NCI-H2196 (cell line): ENCODE data around the gene APOB.

Source experiments
- DNase-seq: peaks from one replicate; lab custom pipeline; 2025; ENCODE audit not compliant: unreplicated experiment; lab: John Stamatoyannopoulos, UW

APOB gene

DNA sequence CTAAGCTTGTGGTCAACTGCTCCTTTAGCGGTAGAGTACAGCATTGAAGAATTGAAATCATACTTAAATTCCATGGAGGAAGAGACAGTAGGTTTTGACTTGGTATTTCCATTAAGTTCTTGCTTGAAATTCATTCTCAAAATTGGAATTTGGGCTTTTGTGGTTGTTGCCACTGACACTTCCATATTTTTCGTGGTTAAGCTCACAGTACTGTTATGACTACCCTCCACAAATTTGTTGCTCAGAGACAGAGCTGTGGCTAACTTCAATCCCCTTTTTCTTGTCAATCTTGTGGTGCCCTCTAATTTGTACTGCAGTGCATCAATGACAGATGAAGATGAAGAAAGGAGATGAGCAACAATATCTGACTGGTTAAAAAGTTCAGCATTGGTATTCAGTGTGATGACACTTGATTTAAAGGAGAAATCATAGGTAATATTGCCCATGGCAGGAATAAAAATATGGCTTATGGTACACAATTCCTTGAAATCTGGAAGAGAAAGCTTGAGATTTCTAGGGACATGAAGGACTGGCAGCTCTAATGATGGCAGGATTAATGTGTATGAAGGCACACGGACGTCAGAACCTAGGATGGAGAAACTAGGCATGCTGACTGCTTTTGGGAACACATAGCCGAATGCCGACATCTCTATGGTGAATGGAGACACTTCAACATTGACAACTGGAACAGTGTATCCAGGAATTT lies 37.3 kb downstream of the APOB start:
- no peak for DNase-seq

DNA sequence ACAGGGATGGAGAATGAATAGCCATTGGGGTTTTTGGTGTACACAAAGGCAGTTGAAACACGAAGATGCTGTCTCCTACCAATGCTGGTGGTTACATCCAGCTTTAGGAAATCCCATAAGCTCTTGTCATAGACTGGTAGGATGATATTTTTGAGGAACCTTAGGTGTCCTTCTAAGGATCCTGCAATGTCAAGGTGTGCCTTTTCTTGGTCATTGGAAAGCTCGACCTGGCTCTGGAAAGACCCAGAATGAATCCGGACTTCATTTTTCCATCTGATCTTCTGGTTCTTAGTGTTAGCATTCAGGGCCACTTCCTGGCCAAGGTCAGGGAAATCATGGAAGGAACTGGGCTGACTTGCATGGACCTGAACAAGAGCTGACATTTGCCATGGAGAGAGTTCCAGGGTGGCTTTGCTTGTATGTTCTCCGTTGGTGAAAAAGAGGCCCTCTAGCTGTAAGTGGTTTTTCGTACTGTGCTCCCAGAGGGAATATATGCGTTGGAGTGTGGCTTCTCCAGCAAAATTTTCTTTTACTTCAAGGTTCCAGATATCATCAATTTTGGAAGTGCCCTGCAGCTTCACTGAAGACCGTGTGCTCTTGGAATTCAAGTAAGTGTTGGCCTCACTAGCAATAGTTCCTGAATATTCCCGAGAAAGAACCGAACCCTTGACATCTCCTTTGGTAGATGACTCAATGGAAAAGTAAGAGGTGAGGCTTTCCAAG lies 38.0 kb downstream of the APOB start:
- DNase-seq = no peak

DNA sequence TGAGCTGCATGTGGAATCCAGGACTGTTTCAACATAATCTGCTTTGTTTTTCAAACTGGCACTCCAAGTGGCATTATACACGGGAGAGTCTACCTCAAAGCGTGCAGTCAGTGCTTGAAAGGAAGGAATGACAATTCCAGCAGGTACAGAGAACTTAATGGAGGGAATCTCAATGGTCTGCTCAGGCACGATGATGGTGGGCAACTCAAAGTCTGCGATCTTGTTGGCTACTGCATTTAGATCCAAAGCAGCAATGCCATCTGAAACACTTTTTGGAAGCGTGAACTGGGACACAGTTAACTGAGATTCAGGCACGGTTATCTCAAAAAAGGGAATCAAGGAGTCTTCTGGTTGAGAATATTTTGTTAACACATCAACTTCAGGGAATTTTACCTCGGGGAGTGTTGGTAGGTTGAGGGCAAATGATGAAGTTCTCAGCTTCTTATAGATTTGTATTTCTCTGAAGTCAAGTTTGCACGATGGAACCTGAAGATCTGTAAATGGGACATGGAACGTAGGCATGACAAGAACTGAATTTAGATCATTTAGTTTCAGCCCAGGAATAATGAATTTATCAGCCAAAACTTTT lies 38.7 kb downstream of the APOB start:
- DNase-seq = no peak

GRCh38 chr2:21004181-21004572 lies 39.7 kb downstream of the APOB start:
- no peak for DNase-seq

DNA sequence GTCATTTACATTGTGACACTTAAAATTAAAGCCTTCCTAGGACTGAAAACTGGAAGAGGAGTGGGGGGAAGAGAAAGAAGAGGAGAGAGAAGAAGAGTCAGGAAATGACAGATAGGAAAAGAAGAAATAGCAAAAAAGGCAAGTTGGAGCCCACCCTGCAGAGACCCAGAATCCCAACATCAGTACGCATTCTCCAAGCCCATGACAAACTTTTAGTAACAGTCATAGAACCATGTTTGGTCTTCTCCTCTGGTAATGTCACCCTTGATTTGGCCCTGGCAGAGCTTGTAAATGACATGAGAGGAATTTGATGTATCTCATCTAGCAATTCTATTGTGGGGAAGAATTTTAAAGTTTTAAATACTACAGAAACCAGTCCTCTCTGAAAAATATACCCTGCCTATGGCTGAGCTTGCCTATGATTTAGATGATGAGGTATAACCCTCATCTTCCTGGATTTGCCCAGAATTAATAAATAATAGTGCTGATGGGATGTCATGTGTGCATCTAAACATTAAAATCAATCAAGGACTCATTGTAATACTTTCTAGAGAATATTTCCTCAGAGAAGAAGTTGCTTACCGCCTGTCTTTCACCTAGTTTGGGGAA lies 40.2 kb downstream of the APOB start:
- DNase-seq = no peak

DNA sequence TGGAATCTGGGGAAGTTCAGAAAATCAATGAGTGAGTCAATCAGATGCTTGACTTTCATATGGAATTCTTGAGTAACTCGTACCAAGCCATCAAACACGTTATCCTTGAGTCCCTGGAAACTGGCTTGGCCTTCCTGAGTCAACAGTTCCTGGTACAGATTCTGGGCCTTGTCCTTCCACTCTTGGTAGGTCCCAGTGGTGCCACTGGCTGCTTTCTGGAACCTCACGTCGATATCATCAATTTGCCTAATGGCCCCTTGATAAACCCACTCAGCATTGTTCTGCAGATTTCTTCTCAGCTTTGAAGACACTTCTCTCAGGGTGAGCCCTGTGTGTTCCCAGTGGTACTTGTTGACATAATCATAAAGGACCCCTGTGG lies 41.1 kb downstream of the APOB start:
- DNase-seq = no peak

DNA sequence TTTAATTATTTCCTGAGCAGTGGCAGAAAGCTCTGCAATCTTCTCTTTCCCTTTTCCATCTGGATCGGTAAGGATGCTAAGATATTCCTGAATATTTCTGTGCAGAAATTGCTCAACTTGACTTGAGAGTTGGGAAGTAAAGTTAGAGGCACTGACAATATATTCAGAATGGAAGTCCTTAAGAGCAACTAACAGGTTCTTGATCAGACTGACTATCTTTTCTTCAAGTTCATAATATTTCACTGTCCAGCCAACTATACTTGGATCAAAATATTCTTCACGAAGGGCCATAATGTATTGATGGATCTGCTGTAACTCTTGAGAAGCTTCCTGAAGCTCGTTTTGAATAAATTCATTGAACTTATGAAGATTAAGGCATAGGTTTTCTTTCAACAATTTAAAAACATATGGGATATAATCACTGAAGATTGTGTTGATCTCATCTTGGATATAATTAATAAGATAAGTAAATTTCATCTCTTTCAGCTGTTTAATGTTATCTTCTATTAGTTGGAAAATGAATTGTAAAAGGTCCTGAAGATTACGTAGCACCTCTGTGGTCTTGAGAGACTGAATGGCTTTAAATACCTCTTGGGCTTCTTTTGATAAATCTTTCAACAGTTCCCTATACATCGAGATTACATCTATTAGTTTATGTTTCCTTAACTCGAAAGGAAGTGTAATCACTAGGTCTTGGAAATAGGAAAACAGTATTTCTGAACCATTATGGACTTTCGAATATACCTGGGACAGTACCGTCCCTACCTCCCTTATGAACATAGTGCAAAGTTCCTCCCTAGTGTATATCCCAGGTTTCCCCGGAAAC lies 41.7 kb downstream of the APOB start:
- DNase-seq = no peak

GRCh38 chr2:21001225-21001946 lies 42.5 kb downstream of the APOB start:
- DNase-seq = no peak

DNA sequence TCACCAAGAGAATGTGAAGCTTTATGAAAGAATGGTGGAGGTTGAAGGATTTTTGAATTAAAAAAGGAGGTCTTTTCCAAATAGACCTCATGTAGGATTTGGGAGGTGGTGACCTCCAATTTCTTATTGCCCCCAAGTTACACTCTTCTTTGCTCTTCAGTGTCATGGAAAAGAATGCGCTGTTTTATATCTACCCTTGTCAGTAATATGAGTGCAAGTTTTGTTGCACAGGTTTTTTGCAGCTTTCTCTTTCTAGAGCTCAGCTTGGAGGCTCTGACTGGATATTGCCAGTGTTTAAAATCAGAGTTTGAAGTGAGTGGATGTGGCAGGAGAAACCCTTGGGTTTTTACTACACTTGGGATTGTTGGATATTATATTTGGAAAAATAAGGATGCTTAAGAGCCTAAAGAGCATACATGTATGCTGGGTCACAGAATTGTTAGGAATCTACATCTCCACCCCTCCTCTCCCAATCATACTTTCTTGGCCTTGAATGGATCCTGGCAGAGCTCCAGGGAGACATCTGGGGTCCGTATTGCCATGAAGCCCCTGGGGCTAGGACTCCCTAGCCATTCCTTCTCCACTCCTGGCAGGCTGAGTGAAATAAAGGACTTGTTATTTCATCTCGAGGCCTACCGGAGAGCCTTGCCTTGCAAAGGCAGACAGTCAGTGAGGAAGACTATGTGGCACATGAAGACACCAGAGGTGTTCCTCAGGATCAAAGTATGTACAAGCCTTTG lies 43.8 kb downstream of the APOB start:
- DNase-seq = no peak

DNA sequence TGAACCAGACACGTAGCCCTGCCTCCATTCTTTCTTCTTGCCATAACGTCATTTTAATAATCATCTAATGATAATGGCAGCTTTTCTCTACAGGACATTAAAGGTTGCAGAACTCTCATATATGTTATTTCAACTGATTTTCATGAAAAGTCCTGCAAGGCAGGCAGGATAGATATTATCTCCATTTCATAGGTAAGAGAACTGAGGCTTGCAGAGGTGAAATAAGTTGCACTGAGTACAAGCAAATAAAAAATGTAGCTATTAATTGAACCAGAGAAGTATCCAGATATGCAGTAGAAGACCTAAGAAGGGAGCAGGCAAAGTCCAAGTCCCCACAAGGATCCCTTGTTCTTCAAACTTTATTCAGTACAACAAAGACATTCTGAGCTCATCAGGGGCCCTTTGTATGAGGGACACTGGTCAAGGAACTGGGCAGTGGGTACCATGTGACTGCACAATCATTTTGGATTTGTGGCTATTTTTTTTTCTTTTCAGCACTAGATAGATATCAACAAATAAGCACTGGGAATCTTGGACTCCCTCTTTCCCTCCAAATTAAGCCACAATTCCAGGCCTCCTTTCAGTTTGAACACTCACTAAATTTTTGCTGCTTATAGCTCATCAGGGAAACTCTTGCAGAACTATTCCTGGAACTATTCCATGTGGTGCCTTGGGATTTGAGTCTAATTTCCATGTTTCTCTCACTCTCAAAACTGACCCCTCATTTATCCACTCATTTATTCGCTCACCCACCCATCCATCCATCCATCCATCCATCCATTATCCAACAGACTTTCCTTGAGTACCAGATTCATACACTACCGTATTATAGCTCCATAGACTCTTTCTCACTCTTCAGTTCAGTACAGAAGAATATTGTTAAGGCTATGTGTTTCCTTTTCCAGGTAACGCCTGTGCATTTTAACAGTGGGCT lies 44.6 kb downstream of the APOB start:
- no peak for DNase-seq

DNA sequence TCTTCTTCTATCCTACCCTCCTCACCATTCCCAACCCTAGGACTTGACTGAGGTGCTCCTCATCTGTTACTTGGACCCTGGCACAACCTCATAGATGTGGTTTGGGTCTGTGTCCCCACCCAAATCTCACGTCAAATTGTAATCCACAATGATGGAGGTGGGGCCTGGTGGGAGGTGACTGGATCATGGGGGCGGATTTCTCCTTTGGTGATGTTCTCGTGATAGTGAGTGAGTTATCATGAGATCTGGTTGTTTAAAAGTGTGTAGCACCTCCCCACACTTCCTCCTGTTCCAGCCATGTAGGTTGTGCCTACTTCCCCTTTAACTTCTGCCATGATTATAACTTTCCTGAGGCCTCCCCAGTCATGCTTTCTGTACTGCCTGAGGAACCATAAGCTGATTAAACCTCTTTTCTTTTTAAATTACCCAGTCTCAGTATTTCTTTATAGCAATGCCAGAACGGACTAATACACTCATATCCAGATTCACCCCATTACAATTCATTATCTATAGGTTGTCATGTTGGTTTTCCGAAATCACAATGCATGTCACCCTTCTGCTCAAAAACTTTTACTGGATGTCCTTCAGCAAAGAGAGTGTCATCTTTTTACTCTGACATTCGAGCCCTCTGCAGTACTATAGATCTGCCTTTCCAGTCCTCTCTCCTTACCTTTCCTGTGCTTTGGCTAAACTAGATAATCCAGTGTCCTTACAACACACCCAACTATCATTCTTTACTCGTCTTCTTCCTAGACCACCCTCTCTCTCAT lies 45.7 kb downstream of the APOB start:
- DNase-seq = no peak

DNA sequence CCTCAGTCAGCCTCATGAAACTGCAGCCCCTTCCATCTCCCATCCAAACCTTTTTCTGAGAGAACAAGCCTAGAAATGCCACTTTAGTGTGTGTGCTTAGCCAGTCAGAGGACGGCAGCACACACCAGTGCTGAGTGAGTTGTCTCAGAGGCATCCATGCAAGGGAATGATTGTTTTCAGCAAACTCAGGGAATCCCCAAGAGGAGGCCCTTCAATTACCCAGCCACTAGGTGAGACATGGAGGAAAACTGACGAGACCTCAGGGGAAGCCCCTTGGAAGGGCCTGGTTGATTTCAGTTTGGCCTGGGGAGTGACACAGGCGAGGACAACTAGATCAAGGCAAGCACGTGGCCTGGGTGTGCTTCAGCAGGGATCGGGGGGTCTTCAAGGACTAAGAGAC lies 49.7 kb downstream of the APOB start:
- DNase-seq = no peak

GRCh38 chr2:20992201-20992711 lies 51.6 kb downstream of the APOB start:
- no peak for DNase-seq

DNA sequence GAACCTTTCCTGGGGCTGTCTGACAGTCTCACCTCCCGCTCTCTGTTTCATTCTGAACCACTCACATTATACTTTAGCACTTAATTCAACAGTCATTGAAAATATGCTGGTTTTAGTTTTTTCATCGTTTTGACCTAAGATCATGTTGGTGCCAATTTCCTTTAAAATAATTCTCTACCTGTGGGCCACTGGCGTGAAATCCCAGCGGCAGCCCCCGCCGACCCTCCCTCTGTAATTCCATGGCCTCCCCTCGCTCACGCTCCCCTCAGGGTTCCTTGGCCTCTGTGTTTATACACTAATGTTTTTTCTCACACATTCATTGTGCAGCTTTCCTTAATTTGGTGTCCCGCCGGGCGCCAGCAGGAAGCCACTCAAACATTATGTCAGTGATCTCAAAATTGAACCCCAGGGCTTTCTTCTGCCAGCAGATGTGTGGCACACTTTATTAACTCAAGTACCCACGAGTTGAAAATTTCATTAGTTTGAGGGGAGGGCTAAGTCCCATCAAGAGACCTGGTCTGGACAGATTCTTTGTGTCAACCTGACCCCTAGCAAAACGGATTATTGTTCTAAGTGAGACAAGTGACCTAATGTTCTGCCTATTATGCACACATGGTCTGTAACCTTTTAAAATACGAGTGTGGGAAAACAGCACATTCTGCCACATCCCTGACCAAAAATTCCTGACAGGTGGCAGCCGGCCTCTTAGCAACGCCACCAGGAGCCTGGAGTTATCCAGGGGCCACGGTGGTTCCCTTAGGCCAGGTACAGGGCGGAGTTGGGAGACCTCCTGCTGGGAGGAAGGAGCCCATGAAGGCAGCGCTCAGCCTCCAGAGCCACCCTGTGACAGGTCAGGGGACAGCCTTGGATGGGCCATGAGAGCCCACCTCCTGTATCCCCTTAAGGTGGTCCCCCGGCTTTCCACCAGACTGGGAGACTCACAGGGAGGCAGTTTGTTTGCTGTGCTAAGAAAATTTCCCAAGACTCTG lies 53.1 kb downstream of the APOB start:
- no peak for DNase-seq

GRCh38 chr2:20989404-20989803 lies 54.5 kb downstream of the APOB start:
- DNase-seq = no peak

DNA sequence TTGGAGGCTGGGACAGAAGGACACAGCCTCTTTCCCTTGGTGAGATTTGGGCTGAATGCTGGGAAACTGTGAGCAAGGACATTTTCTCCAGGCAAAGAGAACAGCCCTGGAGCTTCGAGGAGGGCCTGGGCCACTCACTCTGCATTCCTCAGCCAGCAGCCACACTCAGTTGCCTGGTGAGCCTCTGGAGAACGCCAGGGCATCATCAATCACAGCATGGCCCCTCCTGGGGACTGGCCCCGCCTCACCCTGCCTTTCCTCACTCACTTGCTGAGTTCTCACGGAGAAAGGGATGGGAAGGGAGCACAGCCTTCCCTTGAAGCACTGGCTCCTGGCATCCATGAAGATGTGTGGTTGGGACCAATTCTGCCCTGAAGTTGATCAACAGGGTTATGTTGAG lies 55.0 kb downstream of the APOB start:
- DNase-seq = no peak
